Stomach (tissue), 9 donors: ENCODE results near the gene PFKP. TPM values are rescaled to one million over a fixed set of nuclear protein-coding genes. Genes with fewer than 3 reads are reported as not detected.

Experiments used
- DNase-seq, 2 donors: peaks; one replicate each; pipeline versions ENCODE4 v3.0.0 to v3.0.0-alpha.2; 2013 to 2019
- H3K27ac ChIP-seq, 5 donors: fragments of 200-600 bp in 4 of 5; sonication (generic) in 4 of 5; one replicate each; pipeline ENCODE4 v1.5.1; 2013 to 2019; ENCODE audit warnings: mild to moderate bottlenecking in 1 of 5, moderate library complexity in 1 of 5
- H3K27me3 ChIP-seq, 3 donors: fragments of 200-600 bp; sonication (generic); one replicate each; pipeline ENCODE4 v1.5.1; 2017 to 2019; ENCODE audit warnings: mixed run types in 1 of 3
- H3K36me3 ChIP-seq, 4 donors: fragments of 200-600 bp; sonication (generic); 1 replicate in 3 of 4; 2 replicates in 1 of 4; pipeline ENCODE4 v1.5.1; 2016 to 2019
- H3K4me1 ChIP-seq, 4 donors: fragments of 200-600 bp; sonication (generic); one replicate each; pipeline ENCODE4 v1.5.1; 2016 to 2019
- H3K4me3 ChIP-seq, 4 donors: fragments of 200-600 bp; sonication (generic) in 3 of 4; one replicate each; pipeline ENCODE4 v1.5.1; 2016 to 2019; ENCODE audit warnings: mild to moderate bottlenecking in 1 of 4
- H3K9me3 ChIP-seq, 4 donors: fragments of 200-600 bp; sonication (generic); one replicate each; pipeline ENCODE4 v1.5.1; 2016 to 2019
- CTCF ChIP-seq, 7 experiments: fragments of 450-650 bp in 4 of 7; fragments of 200-600 bp in 3 of 7; sonication (generic) in 3 of 7; IDR thresholded peaks; one replicate each; pipeline ENCODE4 v1.5.1; 2016 to 2019; ENCODE audit warnings: antibody characterized with exemption in 7 of 7, control low read depth in 2 of 7, mild to moderate bottlenecking in 1 of 7
- EP300 ChIP-seq: sonication (generic); formaldehyde crosslinking; IDR thresholded peaks from one replicate; pipeline ENCODE4 v1.6.1; 2017; ENCODE audit warnings: antibody characterized with exemption
- POLR2A ChIP-seq, 4 donors: fragments of 450-650 bp; IDR thresholded peaks; one replicate each; pipeline ENCODE4 v1.6.1; 2016; ENCODE audit warnings: antibody characterized with exemption in 4 of 4, control low read depth in 2 of 4, mild to moderate bottlenecking in 1 of 4, moderate library complexity in 1 of 4
- POLR2AphosphoS5 ChIP-seq, 3 donors: sonication (generic); formaldehyde crosslinking; IDR thresholded peaks; one replicate each; pipeline ENCODE4 v1.6.1; 2016; ENCODE audit warnings: antibody characterized with exemption in 3 of 3
- WGBS, 5 donors: extraction: QIAGEN DNeasy Blood & Tissue Kit in 3 of 5; methylation state at CpG; one replicate each; pipeline versions ENCODE4 v1.1.5 to v1.1.7; 2013 to 2018; 5-methylcytosine and 5-hydroxymethylcytosine counted together
- intact Hi-C: fragments of 100-400 bp; cut with DNase I; formaldehyde crosslinking; loops from one replicate; pipeline ENCODE4 v1.15.1; 2023; ENCODE audit warnings: low total_unique reads
- polyA plus RNA-seq, 3 donors: library from polyadenylated mRNA; stranded (reverse); fragments of 200-250 nt; gene quantifications; one replicate each; pipeline ENCODE4 v1.2.3, GENCODE V29; 2013
- total RNA-seq, 5 donors: library from RNA; depleted of rRNA; stranded (reverse); fragments of >200 nt; gene quantifications; one replicate each; pipeline versions ENCODE4 v1.1.0 to v1.2.3, GENCODE V29; 2014 to 2016
- donor health status: healthy with polysubstance abuse.
- donor health status: Bipolar disorder and iron deficiency.
- donor health status: healthy.

PFKP gene
- total and polyA plus RNA-seq, 8 donors, result 11.2 to 155 (median 29.4) TPM

GRCh38 chr10:3125527-3126170 is 58.3 kb downstream of the PFKP start:
- Histone ChIP-seq H3K27me3 (no peaks in the 10 kb centered on the region), H3K27ac (no peak overlapping the region), H3K36me3 (peaks cover 7 to 86% (median 56%) of the 10 kb centered on the region in 4 donors), H3K9me3 (peaks cover 0 to 8% (median 2%) of the 10 kb centered on the region in 4 donors), H3K4me3 (no peak overlapping the region), H3K4me1 (peaks cover 0 to 11% (median 2%) of the 10 kb centered on the region in 4 donors)
- intact Hi-C loops, result no loop called here
- 91 to 93% (median 92%) methylated on average over 17 to 24 of the region's 24 CpGs for WGBS, 5 donors
- DNase-seq, result no peak
- TF ChIP-seq EP300 (no peak), POLR2AphosphoS5 (IDR thresholded peaks at IDR 0.05) (no peak), CTCF (IDR thresholded peaks at IDR 0.05) (no peak), POLR2A (IDR thresholded peaks at IDR 0.05) (no peak)

GRCh38 chr10:3126249-3126648 is 58.9 kb downstream of the PFKP start:
- peaks cover 12 to 88% (median 59%) of the 10 kb centered on the region in 4 donors for H3K36me3 ChIP-seq
- TF ChIP-seq POLR2AphosphoS5 (IDR thresholded peaks at IDR 0.05) (no peak), POLR2A (IDR thresholded peaks at IDR 0.05) (no peak), EP300 (no peak), CTCF (IDR thresholded peaks at IDR 0.05) (no peak)
- 79 to 88% (median 83%) methylated on average over 13 to 15 of the region's 15 CpGs for WGBS, 5 donors
- no peak overlapping the region for H3K4me3 ChIP-seq
- intact Hi-C loops, result no loop called here
- no peaks in the 10 kb centered on the region for H3K27me3 ChIP-seq
- DNase-seq, result no peak
- H3K9me3 ChIP-seq, result peaks cover 0 to 8% (median 2%) of the 10 kb centered on the region in 4 donors
- peaks cover 0 to 11% (median 2%) of the 10 kb centered on the region in 4 donors for H3K4me1 ChIP-seq
- H3K27ac ChIP-seq, result no peak overlapping the region

GRCh38 chr10:3126741-3127346 is 59.5 kb downstream of the PFKP start:
- H3K27me3 ChIP-seq, result no peaks in the 10 kb centered on the region
- WGBS, 5 donors, result 24 to 79% (median 30%) methylated on average over 17 to 25 of the region's 25 CpGs
- peaks cover 14 to 88% (median 64%) of the 10 kb centered on the region in 4 donors for H3K36me3 ChIP-seq
- TF ChIP-seq POLR2A (IDR thresholded peaks at IDR 0.05) (no peak), POLR2AphosphoS5 (IDR thresholded peaks at IDR 0.05) (no peak), CTCF (IDR thresholded peaks at IDR 0.05) (no peak), EP300 (no peak)
- H3K4me1 ChIP-seq, result peaks cover 0 to 11% (median 2%) of the 10 kb centered on the region in 4 donors
- no peak overlapping the region for H3K4me3 ChIP-seq
- peak in 1 of 2 donors; percentile 83 for DNase-seq
- intact Hi-C loops, result no loop called here
- no peak overlapping the region for H3K27ac ChIP-seq
- peaks cover 0 to 8% (median 2%) of the 10 kb centered on the region in 4 donors for H3K9me3 ChIP-seq

GRCh38 chr10:3127921-3128320 is 60.6 kb downstream of the PFKP start:
- 81 to 98% (median 87%) methylated on average over 10 of the region's 10 CpGs for WGBS, 5 donors
- DNase-seq, result no peak
- peaks cover 15 to 88% (median 64%) of the 10 kb centered on the region in 4 donors for H3K36me3 ChIP-seq
- no peaks in the 10 kb centered on the region for H3K27me3 ChIP-seq
- TF ChIP-seq EP300, result no peak
- TF ChIP-seq POLR2A (IDR thresholded peaks at IDR 0.05), result no peak
- TF ChIP-seq POLR2AphosphoS5 (IDR thresholded peaks at IDR 0.05), result no peak
- no peak for TF ChIP-seq CTCF (IDR thresholded peaks at IDR 0.05)
- H3K9me3 ChIP-seq, result peaks cover 0 to 8% (median 2%) of the 10 kb centered on the region in 4 donors
- intact Hi-C loops, result no loop called here
- no peak overlapping the region for H3K4me3 ChIP-seq
- H3K4me1 ChIP-seq, result peaks cover 0 to 11% (median 2%) of the 10 kb centered on the region in 4 donors
- H3K27ac ChIP-seq, result no peak overlapping the region
